Astrocyte of the cerebellum (primary cell): Measurements from ENCODE around the gene BMP5.

ENCODE experiments used
- DNase-seq: peaks from one replicate; pipeline ENCODE4 v3.0.0-alpha.2; 2011; ENCODE audit warnings: low read depth
- H3K4me3 ChIP-seq: 2 replicates; pipeline ENCODE4 v1.5.1; 2011; ENCODE audit warnings: mild to moderate bottlenecking, low read depth, low read length, moderate library complexity
- in situ Hi-C: cut with HindIII; loops from 2 replicates; pipeline ENCODE4 v1.10.0; 2017; ENCODE audit warnings: low sequenced_read_pairs
- TF ChIP-seq, protein P1 (sequence below): IDR thresholded peaks from 2 replicates; pipeline ENCODE4 v1.5.1; 2012; ENCODE audit warnings: low read length, low read depth, moderate library complexity, mild to moderate bottlenecking; ENCODE audit errors: missing control alignments

Gene BMP5

DNA sequence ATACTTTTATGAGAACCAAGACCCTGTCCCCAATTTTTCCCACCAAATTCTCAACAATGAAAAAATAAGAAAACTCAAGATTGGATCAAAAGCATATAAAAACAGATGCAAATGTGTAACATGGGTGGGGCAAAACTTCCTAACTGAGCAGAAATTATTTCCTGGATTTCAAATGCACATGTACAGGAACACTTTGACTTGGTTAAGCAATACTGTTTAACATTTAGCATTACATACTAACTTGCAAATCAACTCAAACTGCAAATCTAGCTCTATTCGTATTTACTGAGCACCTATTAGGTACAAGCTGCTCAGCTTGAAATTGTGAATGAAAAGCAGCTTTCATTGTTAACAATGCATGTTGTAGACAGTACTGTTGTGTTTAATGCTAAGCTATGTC is 40.2 kb downstream of the BMP5 start:
- no peak for DNase-seq
- H3K4me3 ChIP-seq = no peak overlapping the region
- TF ChIP-seq, protein P1, sequence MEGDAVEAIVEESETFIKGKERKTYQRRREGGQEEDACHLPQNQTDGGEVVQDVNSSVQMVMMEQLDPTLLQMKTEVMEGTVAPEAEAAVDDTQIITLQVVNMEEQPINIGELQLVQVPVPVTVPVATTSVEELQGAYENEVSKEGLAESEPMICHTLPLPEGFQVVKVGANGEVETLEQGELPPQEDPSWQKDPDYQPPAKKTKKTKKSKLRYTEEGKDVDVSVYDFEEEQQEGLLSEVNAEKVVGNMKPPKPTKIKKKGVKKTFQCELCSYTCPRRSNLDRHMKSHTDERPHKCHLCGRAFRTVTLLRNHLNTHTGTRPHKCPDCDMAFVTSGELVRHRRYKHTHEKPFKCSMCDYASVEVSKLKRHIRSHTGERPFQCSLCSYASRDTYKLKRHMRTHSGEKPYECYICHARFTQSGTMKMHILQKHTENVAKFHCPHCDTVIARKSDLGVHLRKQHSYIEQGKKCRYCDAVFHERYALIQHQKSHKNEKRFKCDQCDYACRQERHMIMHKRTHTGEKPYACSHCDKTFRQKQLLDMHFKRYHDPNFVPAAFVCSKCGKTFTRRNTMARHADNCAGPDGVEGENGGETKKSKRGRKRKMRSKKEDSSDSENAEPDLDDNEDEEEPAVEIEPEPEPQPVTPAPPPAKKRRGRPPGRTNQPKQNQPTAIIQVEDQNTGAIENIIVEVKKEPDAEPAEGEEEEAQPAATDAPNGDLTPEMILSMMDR = no peak
- in situ Hi-C loops = no loop called here

DNA sequence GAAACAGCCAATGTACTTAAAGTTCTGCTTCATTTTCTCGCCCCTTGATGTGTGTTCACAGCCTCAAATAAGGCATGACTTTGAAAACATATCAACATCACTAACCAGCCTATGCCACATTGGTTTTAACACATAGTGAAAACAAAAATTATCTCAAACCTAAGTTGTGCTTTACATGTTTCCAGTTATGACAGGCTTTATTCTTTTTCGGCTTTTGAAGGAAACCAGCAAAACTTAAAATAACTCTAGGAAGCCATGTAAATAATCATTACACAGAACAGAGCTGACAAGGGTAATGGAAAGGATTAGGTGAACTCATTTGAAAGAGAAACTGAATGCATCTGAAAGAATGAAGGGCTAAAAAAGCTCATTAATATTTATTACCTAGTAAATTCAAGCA is 42.1 kb downstream of the BMP5 start:
- TF ChIP-seq, protein P1 = no peak
- no peak for DNase-seq
- no peak overlapping the region for H3K4me3 ChIP-seq
- in situ Hi-C loops = no loop called here

DNA sequence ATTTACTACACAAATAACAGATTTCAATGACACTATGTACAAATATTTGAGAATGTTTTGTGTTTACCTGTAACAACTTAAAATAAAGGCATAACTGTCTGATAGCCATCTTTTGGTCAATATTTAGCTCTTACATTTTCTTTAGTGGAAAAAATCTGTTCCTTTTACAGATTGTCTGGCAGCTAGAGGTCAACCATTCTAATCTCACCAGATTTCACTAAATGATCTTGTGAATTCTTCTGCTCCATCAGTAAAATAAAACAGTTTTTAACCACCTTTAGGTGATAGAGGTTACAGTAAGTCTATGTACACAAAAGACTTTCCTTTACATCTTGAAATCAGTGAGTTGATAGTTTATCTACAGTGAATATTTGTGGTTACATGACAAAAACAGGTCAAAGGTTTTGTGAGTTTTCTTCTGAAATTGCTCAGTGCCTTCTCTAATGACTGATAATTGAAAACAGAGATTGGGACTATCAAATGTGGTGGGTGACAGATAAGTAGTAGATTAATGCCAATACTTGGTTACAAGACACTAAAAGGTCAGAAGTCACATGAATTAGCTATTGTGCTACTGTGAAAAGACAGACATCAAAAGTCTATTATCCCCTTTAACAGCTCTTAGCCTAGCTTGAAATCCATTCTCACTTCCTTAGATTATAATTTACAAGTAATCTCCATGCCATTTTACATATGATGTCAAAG is 47.4 kb downstream of the BMP5 start:
- in situ Hi-C loops = no loop called here
- TF ChIP-seq, protein P1 = no peak
- DNase-seq = no peak
- no peak overlapping the region for H3K4me3 ChIP-seq

DNA sequence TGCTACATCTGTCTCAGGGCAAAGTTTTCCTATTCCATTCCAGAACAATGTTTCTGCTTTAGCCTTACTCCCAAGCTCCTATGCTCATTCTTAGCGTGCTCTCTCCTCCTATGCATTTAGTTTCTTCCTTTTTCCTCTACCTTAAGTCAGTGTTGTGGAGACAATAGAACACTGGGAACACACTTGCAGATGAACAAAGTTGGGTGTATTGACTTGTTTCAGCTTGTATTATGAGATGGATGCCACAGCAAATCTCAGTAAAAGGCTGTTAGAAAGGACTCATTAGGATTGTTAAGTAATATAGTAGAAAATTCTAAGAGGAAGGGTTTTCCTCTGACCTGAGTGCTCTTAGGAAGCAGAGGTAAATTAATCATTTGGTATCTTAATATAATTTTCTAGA is 48.4 kb downstream of the BMP5 start:
- no peak for DNase-seq
- TF ChIP-seq, protein P1 = no peak
- in situ Hi-C loops = no loop called here
- H3K4me3 ChIP-seq = no peak overlapping the region

DNA sequence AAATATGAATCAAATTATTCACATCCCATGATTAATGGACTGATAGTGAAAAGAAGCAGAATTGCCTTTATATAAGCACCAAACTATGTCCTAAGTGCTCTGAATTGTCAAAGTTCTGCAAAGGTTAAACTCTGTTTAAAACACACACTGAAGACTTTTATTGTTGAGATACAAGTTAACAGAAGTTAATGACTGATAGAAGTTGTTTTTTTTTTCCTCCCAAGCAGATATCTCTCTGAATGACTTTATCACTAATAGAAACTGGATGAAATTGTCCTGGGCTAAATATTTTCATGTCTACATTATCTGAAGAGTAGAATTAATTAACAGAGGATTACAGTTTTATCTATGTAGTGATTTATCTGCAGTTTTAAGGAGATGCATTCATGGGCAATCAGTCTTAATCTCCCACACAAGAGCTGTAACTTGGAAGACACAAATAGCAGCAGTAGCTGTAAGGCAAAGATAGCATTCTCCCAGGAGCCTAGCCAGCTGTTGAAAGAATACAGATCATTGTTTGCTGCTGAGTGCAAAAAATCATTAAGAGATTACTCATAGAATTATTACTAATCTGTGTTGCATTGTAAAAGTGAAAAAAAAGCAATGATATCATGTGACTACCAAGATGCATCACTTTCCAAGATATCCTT is 49.9 kb downstream of the BMP5 start:
- TF ChIP-seq, protein P1 = no peak
- no peak overlapping the region for H3K4me3 ChIP-seq
- no peak for DNase-seq
- in situ Hi-C loops = no loop called here

DNA sequence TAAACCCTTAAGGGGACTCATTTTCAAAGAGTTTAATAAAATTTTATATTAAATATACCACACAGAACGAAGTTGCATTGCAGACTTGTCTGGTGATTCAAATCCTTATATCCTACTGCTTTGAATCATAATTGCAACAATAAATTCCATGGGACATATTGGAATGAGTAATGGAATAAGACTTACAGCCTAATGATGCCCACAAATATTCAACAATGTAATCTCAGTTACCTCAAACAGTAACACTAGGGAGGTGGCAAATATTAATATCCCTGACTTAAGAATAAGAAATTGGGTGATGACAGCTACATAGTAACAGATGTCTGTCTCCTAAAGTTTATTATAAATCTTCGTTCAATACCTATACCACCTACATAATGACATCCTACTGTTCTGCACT is 52.6 kb downstream of the BMP5 start:
- no peak for DNase-seq
- TF ChIP-seq, protein P1 = no peak
- in situ Hi-C loops = no loop called here
- no peak overlapping the region for H3K4me3 ChIP-seq
